H9 (cell line): ENCODE results near the gene FTH1. TPM values are rescaled to one million over a fixed set of nuclear protein-coding genes. Genes with fewer than 3 reads are reported as not detected.
A peak's percentile ranks its signal among the peaks of the same experiment; 100 is the strongest.

Source experiments
- DNase-seq: peaks from one replicate; pipeline ENCODE4 v3.0.0-alpha.2; 2017
- H2AFZ ChIP-seq: one replicate; pipeline ENCODE4 v1.6.1; 2013; ENCODE audit warnings: mild to moderate bottlenecking, low read length, control low read depth, moderate library complexity
- H2AK5ac ChIP-seq: 2 replicates; pipeline ENCODE4 v1.6.1; 2013; ENCODE audit warnings: low read length, control low read depth, mixed read lengths; ENCODE audit not compliant: insufficient read length
- H2BK120ac ChIP-seq: one replicate; pipeline ENCODE4 v1.6.1; 2013; ENCODE audit warnings: low read depth, mild to moderate bottlenecking, low read length, control low read depth, inconsistent platforms; ENCODE audit not compliant: poor library complexity, severe bottlenecking
- H2BK12ac ChIP-seq: 2 replicates; pipeline ENCODE4 v1.6.1; 2013; ENCODE audit warnings: low read length, control low read depth, mixed read lengths, low read depth; ENCODE audit not compliant: insufficient read length
- H2BK15ac ChIP-seq: 2 replicates; pipeline ENCODE4 v1.6.1; 2013; ENCODE audit warnings: low read depth, low read length, control low read depth
- H2BK20ac ChIP-seq: one replicate; pipeline ENCODE4 v1.6.1; 2013; ENCODE audit warnings: low read depth, mild to moderate bottlenecking, low read length, control low read depth, inconsistent platforms; ENCODE audit not compliant: poor library complexity, severe bottlenecking
- H2BK5ac ChIP-seq: 2 replicates; pipeline ENCODE4 v1.6.1; 2013; ENCODE audit warnings: low read length, control low read depth, mixed read lengths; ENCODE audit not compliant: insufficient read length
- H3K14ac ChIP-seq: 2 replicates; pipeline ENCODE4 v1.6.1; 2013; ENCODE audit warnings: low read length, control low read depth; ENCODE audit not compliant: insufficient read depth
- H3K18ac ChIP-seq: 2 replicates; pipeline ENCODE4 v1.6.1; 2013; ENCODE audit warnings: low read depth, mild to moderate bottlenecking, mixed read lengths, low read length, control low read depth; ENCODE audit not compliant: insufficient read length
- H3K23ac ChIP-seq: 2 replicates; pipeline ENCODE4 v1.6.1; 2013; ENCODE audit warnings: low read length, control low read depth, mixed read lengths, low read depth; ENCODE audit not compliant: insufficient read length
- H3K23me2 ChIP-seq: 2 replicates; pipeline ENCODE4 v1.6.1; 2013; ENCODE audit warnings: low read depth, mild to moderate bottlenecking, mixed read lengths, low read length, control low read depth; ENCODE audit not compliant: insufficient read length, poor library complexity, severe bottlenecking
- H3K27ac ChIP-seq: 2 replicates; pipeline ENCODE4 v1.5.1; 2013; ENCODE audit warnings: low read length, control low read depth, mixed read lengths, low read depth; ENCODE audit not compliant: insufficient read length
- H3K27me3 ChIP-seq: 2 replicates; pipeline ENCODE4 v1.6.1; 2013; ENCODE audit warnings: low read length, control low read depth, inconsistent platforms; ENCODE audit not compliant: insufficient read depth
- H3K4ac ChIP-seq: 2 replicates; pipeline ENCODE4 v1.6.1; 2013; ENCODE audit warnings: low read depth, mild to moderate bottlenecking, control low read depth, inconsistent platforms, low read length, moderate library complexity
- H3K4me1 ChIP-seq: 2 replicates; pipeline ENCODE4 v1.6.1; 2013; ENCODE audit warnings: low read length, control low read depth, inconsistent platforms; ENCODE audit not compliant: insufficient read depth
- H3K4me2 ChIP-seq: 2 replicates; pipeline ENCODE4 v1.6.1; 2013; ENCODE audit warnings: low read length, control low read depth, mixed read lengths; ENCODE audit not compliant: insufficient read length, insufficient read depth
- H3K56ac ChIP-seq: 2 replicates; pipeline ENCODE4 v1.6.1; 2013; ENCODE audit warnings: low read depth, mild to moderate bottlenecking, mixed read lengths, low read length, control low read depth; ENCODE audit not compliant: insufficient read length
- H3K79me1 ChIP-seq: 2 replicates; pipeline ENCODE4 v1.6.1; 2013; ENCODE audit warnings: low read depth, mild to moderate bottlenecking, moderate library complexity, low read length, control low read depth, inconsistent platforms; ENCODE audit not compliant: insufficient read depth, poor library complexity, severe bottlenecking
- H3K79me2 ChIP-seq: 2 replicates; pipeline ENCODE4 v1.6.1; 2013; ENCODE audit warnings: low read length, control low read depth, inconsistent platforms; ENCODE audit not compliant: insufficient read depth
- H3K9ac ChIP-seq: 2 replicates; pipeline ENCODE4 v1.6.1; 2013; ENCODE audit warnings: low read length, control low read depth, mixed read lengths; ENCODE audit not compliant: insufficient read length; ENCODE audit errors: extremely low read depth
- H3K9me3 ChIP-seq: one replicate; pipeline ENCODE4 v1.6.1; 2013; ENCODE audit warnings: low read depth, low read length, inconsistent platforms; ENCODE audit not compliant: control insufficient read depth
- H3T11ph ChIP-seq: one replicate; pipeline ENCODE4 v1.6.1; 2013; ENCODE audit warnings: mild to moderate bottlenecking, low read length, control low read depth, inconsistent platforms
- H4K20me1 ChIP-seq: one replicate; pipeline ENCODE4 v1.6.1; 2013; ENCODE audit not compliant: control insufficient read depth, insufficient read length, insufficient read depth
- H4K5ac ChIP-seq: 2 replicates; pipeline ENCODE4 v1.6.1; 2013; ENCODE audit warnings: low read depth, mild to moderate bottlenecking, mixed read lengths, low read length, control low read depth; ENCODE audit not compliant: insufficient read length
- H4K8ac ChIP-seq: replicated peaks from 2 replicates; pipeline ENCODE4 v1.6.1; 2013; ENCODE audit warnings: low read length, control low read depth, mixed read lengths, low read depth; ENCODE audit not compliant: insufficient read length
- H4K91ac ChIP-seq: 2 replicates; pipeline ENCODE4 v1.6.1; 2013; ENCODE audit warnings: low read depth, mild to moderate bottlenecking, moderate library complexity, mixed read lengths, low read length, control low read depth; ENCODE audit not compliant: insufficient read length
- H3K27ac Mint-ChIP-seq, 3 experiments: 2 replicates in 2 of 3; 3 replicates in 1 of 3; pipeline ENCODE4 v1.8.0; 2020 to 2021; ENCODE audit warnings: mixed read lengths in 3 of 3, mild to moderate bottlenecking in 1 of 3, moderate library complexity in 1 of 3
- H3K27me3 Mint-ChIP-seq: 2 replicates; pipeline ENCODE4 v1.8.0; 2021; ENCODE audit warnings: low read depth, mild to moderate bottlenecking, moderate library complexity, mixed read lengths
- H3K36me3 Mint-ChIP-seq, 3 experiments: 2 replicates in 2 of 3; 3 replicates in 1 of 3; pipeline ENCODE4 v1.8.0; 2020 to 2021; ENCODE audit warnings: low read depth in 3 of 3, mixed read lengths in 3 of 3; ENCODE audit not compliant: insufficient read depth in 1 of 3
- H3K4me1 Mint-ChIP-seq, 2 experiments: 2 replicates each; pipeline ENCODE4 v1.8.0; 2020; ENCODE audit warnings: mixed read lengths in 2 of 2
- H3K4me3 Mint-ChIP-seq, 2 experiments: 2 replicates in 1 of 2; 3 replicates in 1 of 2; pipeline ENCODE4 v1.8.0; 2020 to 2021; ENCODE audit warnings: mild to moderate bottlenecking in 2 of 2, mixed read lengths in 2 of 2, moderate library complexity in 1 of 2
- H3K9me3 Mint-ChIP-seq, 2 experiments: 2 replicates in 1 of 2; 3 replicates in 1 of 2; pipeline ENCODE4 v1.8.0; 2020; ENCODE audit warnings: mild to moderate bottlenecking in 2 of 2, mixed read lengths in 2 of 2, moderate library complexity in 1 of 2
- WGBS: extraction: QIAGEN DNeasy Blood & Tissue Kit; methylation state at CpG from one replicate; pipeline ENCODE4 v1.1.7; 2013; ENCODE audit warnings: missing lambda C conversion rate, low lambda C conversion rate, mixed read lengths; ENCODE audit not compliant: insufficient read length; ENCODE audit errors: extremely low coverage; 5-methylcytosine and 5-hydroxymethylcytosine counted together
- total RNA-seq: library from RNA; stranded (reverse); gene quantifications from 2 replicates; pipeline ENCODE4 v1.2.1, GENCODE V29; 2021
- TF ChIP-seq, protein P1 (sequence below): fragments of 200-600 bp; sonication (generic); conservative IDR thresholded peaks from 3 replicates; pipeline ENCODE4 v1.8.0; 2021; ENCODE audit warnings: antibody characterized with exemption, mild to moderate bottlenecking

The FTH1 gene
- total RNA-seq, 1 experiment from 2014 or later, result 1,505 TPM

DNA sequence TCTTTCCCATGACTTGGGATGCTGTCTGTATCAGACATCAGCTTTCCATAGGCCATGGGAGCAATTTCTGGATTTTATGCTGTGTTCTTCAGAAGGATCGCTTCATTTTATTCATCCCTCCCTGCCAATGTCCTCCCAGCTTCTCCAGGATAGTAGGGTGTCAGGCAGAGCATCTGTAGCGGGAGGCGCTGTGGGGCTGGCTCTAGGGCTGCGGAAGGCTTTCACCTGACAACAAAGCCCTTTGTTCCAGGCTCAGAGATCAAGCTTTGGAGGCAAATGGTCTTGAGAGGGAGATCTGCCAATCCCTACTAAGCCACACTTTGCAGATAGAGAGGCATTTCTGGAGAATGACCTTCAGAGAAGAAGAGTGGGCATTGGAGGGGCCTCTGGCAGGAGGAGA is 29.5 kb upstream of the FTH1 start:
- Histone ChIP-seq H3K27ac (no peak overlapping the region), H2BK15ac (no peak overlapping the region), H2AFZ (peak overlapping the region; percentile 74), H3K56ac (no peak overlapping the region), H3K18ac (no peak overlapping the region), H2BK120ac (no peak overlapping the region), H2BK20ac (no peak overlapping the region), H3K79me2 (no peaks in the 10 kb centered on the region), H3K23me2 (no peaks in the 10 kb centered on the region), H3K27me3 (no peaks in the 10 kb centered on the region), H4K8ac (no peak overlapping the region), H4K20me1 (no peaks in the 10 kb centered on the region), H2AK5ac (no peak overlapping the region), H3K4ac (no peak overlapping the region), H3K9ac (no peak overlapping the region), H2BK5ac (no peak overlapping the region), H3T11ph (no peak overlapping the region), H2BK12ac (no peak overlapping the region), H3K9me3 (no peaks in the 10 kb centered on the region), H4K5ac (peak overlapping the region; percentile 17), H3K14ac (no peak overlapping the region), H3K23ac (no peak overlapping the region), H3K4me2 (no peak overlapping the region), H4K91ac (no peak overlapping the region), H3K4me1 (no peaks in the 10 kb centered on the region), H3K79me1 (no peaks in the 10 kb centered on the region)
- Mint-ChIP-seq H3K36me3 (peaks cover 1 to 17% (median 14%) of the 10 kb centered on the region in 3 experiments), H3K4me3 (no peak overlapping the region), H3K27ac (peak overlapping the region in 2 of 3 experiments; percentile 52 to 58; a peak in 1 of 7 replicates), H3K4me1 (peaks cover 13 to 23% of the 10 kb centered on the region in 2 experiments), H3K27me3 (peaks cover 2% of the 10 kb centered on the region; the same call in 1 of the 2 replicates), H3K9me3 (peaks cover 17 to 22% of the 10 kb centered on the region in 2 experiments)
- no CpG with 5 or more reads among the region's 4 CpGs for WGBS
- peak; percentile 79 for DNase-seq
- TF ChIP-seq, protein P1, sequence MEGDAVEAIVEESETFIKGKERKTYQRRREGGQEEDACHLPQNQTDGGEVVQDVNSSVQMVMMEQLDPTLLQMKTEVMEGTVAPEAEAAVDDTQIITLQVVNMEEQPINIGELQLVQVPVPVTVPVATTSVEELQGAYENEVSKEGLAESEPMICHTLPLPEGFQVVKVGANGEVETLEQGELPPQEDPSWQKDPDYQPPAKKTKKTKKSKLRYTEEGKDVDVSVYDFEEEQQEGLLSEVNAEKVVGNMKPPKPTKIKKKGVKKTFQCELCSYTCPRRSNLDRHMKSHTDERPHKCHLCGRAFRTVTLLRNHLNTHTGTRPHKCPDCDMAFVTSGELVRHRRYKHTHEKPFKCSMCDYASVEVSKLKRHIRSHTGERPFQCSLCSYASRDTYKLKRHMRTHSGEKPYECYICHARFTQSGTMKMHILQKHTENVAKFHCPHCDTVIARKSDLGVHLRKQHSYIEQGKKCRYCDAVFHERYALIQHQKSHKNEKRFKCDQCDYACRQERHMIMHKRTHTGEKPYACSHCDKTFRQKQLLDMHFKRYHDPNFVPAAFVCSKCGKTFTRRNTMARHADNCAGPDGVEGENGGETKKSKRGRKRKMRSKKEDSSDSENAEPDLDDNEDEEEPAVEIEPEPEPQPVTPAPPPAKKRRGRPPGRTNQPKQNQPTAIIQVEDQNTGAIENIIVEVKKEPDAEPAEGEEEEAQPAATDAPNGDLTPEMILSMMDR, result peak; percentile 41; the same call in 2 of the 3 replicates
